HEK293 (cell line): ENCODE measurements around the gene TOR2A.

ENCODE experiments used
- ATF2 ChIP-seq: fragments of 450-650 bp; formaldehyde crosslinking; IDR thresholded peaks from 2 replicates; pipeline ENCODE4 v1.5.1; 2016; ENCODE audit warnings: missing biosample characterization, missing genetic modification characterization, low read depth
- CTCF ChIP-seq: fragments of 450-650 bp; formaldehyde crosslinking; IDR thresholded peaks from 2 replicates; pipeline ENCODE4 v1.5.1; 2016; ENCODE audit warnings: missing biosample characterization, missing genetic modification characterization
- HOXA7 ChIP-seq: sonication (generic); formaldehyde crosslinking; IDR thresholded peaks from 2 replicates; pipeline ENCODE4 v1.8.1; 2022; ENCODE audit warnings: missing genetic modification reagents, borderline replicate concordance
- REPIN1 ChIP-seq: fragments of 450-650 bp; formaldehyde crosslinking; IDR thresholded peaks from 2 replicates; pipeline ENCODE4 v1.5.1; 2017; ENCODE audit warnings: missing biosample characterization, missing genetic modification characterization, low read depth
- SETDB1 ChIP-seq: IDR thresholded peaks from one replicate; pipeline ENCODE4 v1.6.1; 2017; ENCODE audit warnings: mild to moderate bottlenecking, low read length, moderate library complexity, mixed read lengths; ENCODE audit not compliant: insufficient read length
- SP7 ChIP-seq: fragments of 450-650 bp; formaldehyde crosslinking; IDR thresholded peaks from 2 replicates; pipeline ENCODE4 v1.5.1; 2016; ENCODE audit warnings: missing biosample characterization, missing genetic modification characterization
- TRIM28 ChIP-seq: IDR thresholded peaks from 2 replicates; pipeline ENCODE4 v1.6.1; 2011; ENCODE audit warnings: low read length, control low read depth, borderline replicate concordance
- YY1 ChIP-seq: fragments of 450-650 bp; formaldehyde crosslinking; IDR thresholded peaks from 2 replicates; pipeline ENCODE4 v1.5.1; 2018; ENCODE audit warnings: missing biosample characterization, missing genetic modification characterization
- ZBTB20 ChIP-seq: fragments of 450-650 bp; formaldehyde crosslinking; IDR thresholded peaks from 2 replicates; pipeline ENCODE4 v1.5.1; 2016; ENCODE audit warnings: missing biosample characterization, missing genetic modification characterization
- ZFHX2 ChIP-seq: fragments of 450-650 bp; formaldehyde crosslinking; conservative IDR thresholded peaks from 2 replicates; pipeline ENCODE4 v1.5.1; 2016; ENCODE audit warnings: missing biosample characterization, missing genetic modification characterization
- ZFP41 ChIP-seq: fragments of 450-650 bp; formaldehyde crosslinking; IDR thresholded peaks from 2 replicates; pipeline ENCODE4 v1.5.1; 2016; ENCODE audit warnings: missing biosample characterization, missing genetic modification characterization, borderline replicate concordance
- ZNF398 ChIP-seq: fragments of 450-650 bp; formaldehyde crosslinking; IDR thresholded peaks from 2 replicates; pipeline ENCODE4 v1.5.1; 2017; ENCODE audit warnings: missing biosample characterization, missing genetic modification characterization
- ZNF777 ChIP-seq: fragments of 450-650 bp; formaldehyde crosslinking; IDR thresholded peaks from 2 replicates; pipeline ENCODE4 v1.5.1; 2017; ENCODE audit warnings: missing biosample characterization, missing genetic modification characterization, borderline replicate concordance

- TF ChIP-seq ATF2 (tag by site-specific recombination) (no peak), CTCF (tag by site-specific recombination) (no peak), REPIN1 (tag by site-specific recombination) (no peak), SETDB1 (no peak), YY1 (tag by site-specific recombination) (no peak), SP7 (no peak), ZBTB20 (no peak), HOXA7 (no peak), TRIM28 (no peak), ZFP41 (no peak), ZFHX2 (tag by site-specific recombination) (no peak), ZNF398 (tag by site-specific recombination) (no peak), ZNF777 (tag by site-specific recombination) (no peak)
Observed at GRCh38 chr9:127724012-127724411, 11.1 kb downstream of the TOR2A start.
